Natural killer cell (primary cell): ENCODE results near the gene GPX7. TPM values are rescaled to one million over a fixed set of nuclear protein-coding genes. Genes with fewer than 3 reads are reported as not detected.

ENCODE experiments used
- ATAC-seq, 3 donors: fragments of 150-1000 bp in 2 of 3; fragments of 200-7000 bp in 1 of 3; cut with Tn5 transposase; 1 replicate in 1 of 3; 2 replicates in 2 of 3; pipeline ENCODE4 v1.10.0; 2021; ENCODE audit warnings: mild to moderate bottlenecking in 2 of 3, moderate library complexity in 2 of 3
- DNase-seq, 2 donors: peaks; one replicate each; pipeline versions ENCODE4 v3.0.0 to v3.0.0-alpha.2; 2013 to 2021; ENCODE audit warnings: mixed read lengths in 1 of 2
- H3K27ac ChIP-seq: one replicate; pipeline ENCODE4 v1.5.1; 2013; ENCODE audit warnings: mild to moderate bottlenecking, low read length
- H3K27me3 ChIP-seq: one replicate; pipeline ENCODE4 v1.6.1; 2013; ENCODE audit warnings: low read length; ENCODE audit not compliant: control insufficient read depth, insufficient read depth
- H3K36me3 ChIP-seq: one replicate; pipeline ENCODE4 v1.6.1; 2013; ENCODE audit warnings: low read length; ENCODE audit not compliant: control insufficient read depth, insufficient read depth
- H3K4me1 ChIP-seq: one replicate; pipeline ENCODE4 v1.6.1; 2013; ENCODE audit warnings: low read length; ENCODE audit not compliant: control insufficient read depth, insufficient read depth
- H3K4me3 ChIP-seq: one replicate; pipeline ENCODE4 v1.5.1; 2013; ENCODE audit warnings: low read length
- H3K9me3 ChIP-seq: one replicate; pipeline ENCODE4 v1.6.1; 2013; ENCODE audit warnings: low read length; ENCODE audit not compliant: control insufficient read depth, insufficient read depth
- H3K27ac Mint-ChIP-seq, 2 donors: one replicate each; pipeline ENCODE4 v1.8.0; 2022; ENCODE audit warnings: mild to moderate bottlenecking in 2 of 2, mixed read lengths in 2 of 2, moderate library complexity in 1 of 2
- H3K27me3 Mint-ChIP-seq, 2 donors: one replicate each; pipeline ENCODE4 v1.8.0; 2022; ENCODE audit warnings: low read depth in 2 of 2, mixed read lengths in 2 of 2
- H3K36me3 Mint-ChIP-seq: one replicate; pipeline ENCODE4 v1.8.0; 2022; ENCODE audit warnings: mixed read lengths
- H3K4me1 Mint-ChIP-seq, 2 donors: one replicate each; pipeline ENCODE4 v1.8.0; 2022; ENCODE audit warnings: mixed read lengths in 2 of 2
- H3K4me3 Mint-ChIP-seq: one replicate; pipeline ENCODE4 v1.8.0; 2022; ENCODE audit warnings: mild to moderate bottlenecking, moderate library complexity, mixed read lengths
- H3K9me3 Mint-ChIP-seq, 2 donors: one replicate each; pipeline ENCODE4 v1.8.0; 2022; ENCODE audit warnings: mixed read lengths in 2 of 2
- WGBS: methylation state at CpG from one replicate; pipeline ENCODE4 v1.1.7; 2013; ENCODE audit warnings: missing lambda C conversion rate; ENCODE audit not compliant: insufficient coverage; 5-methylcytosine and 5-hydroxymethylcytosine counted together
- intact Hi-C: fragments of 100-400 bp; cut with micrococcal nuclease; formaldehyde crosslinking; loops from one replicate; pipeline ENCODE4 v1.14.2; 2022
- total RNA-seq, 4 donors: library from RNA; stranded (reverse); fragments of 120-200 nt in 1 of 4; gene quantifications; one replicate each; pipeline versions ENCODE4 v1.2.3 to v1.2.4, GENCODE V29; 2013 to 2022
- TF ChIP-seq, protein P1 (sequence below): fragments of 200-600 bp; IDR thresholded peaks from one replicate; pipeline ENCODE4 v1.8.0; 2022; ENCODE audit warnings: antibody characterized with exemption

GPX7 gene
- total RNA-seq, 3 donors from 2014 or later (not counting 1 experiment from before 2014, with no cell fraction given): 9.7 to 10.6 (median 10.2) TPM

DNA sequence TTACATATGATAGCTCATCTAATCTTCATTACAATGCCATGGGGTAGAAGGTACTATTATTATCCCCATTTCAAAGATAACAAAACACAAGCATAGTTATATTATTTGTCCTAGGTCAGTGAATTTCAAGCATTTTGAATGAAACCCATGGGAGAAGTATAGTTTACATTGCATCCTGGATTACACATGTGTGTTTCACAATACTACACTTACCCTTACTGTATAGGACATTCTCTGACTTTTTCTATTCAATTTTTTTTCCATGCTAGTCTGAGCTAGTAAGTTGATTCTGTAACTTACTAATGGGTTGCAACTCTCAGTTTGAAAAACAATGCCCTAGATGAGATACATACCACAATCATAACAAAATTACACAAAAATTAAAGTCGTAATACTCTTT, 8.7 kb upstream of the GPX7 start:
- ATAC-seq (no peak), DNase-seq (no peak)
- Histone ChIP-seq H3K27me3 (no peaks in the 10 kb centered on the region), H3K27ac (no peak overlapping the region), H3K9me3 (no peaks in the 10 kb centered on the region), H3K4me1 (no peaks in the 10 kb centered on the region), H3K36me3 (no peaks in the 10 kb centered on the region), H3K4me3 (no peak overlapping the region)
- 92% methylated on average over 1 of the region's 1 CpG for WGBS
- Mint-ChIP-seq H3K36me3 (no peaks in the 10 kb centered on the region), H3K27me3 (no peaks in the 10 kb centered on the region), H3K27ac (no peak overlapping the region), H3K9me3 (no peaks in the 10 kb centered on the region), H3K4me1 (peaks cover 0 to 15% of the 10 kb centered on the region in 2 donors), H3K4me3 (no peak overlapping the region)
- TF ChIP-seq, protein P1, sequence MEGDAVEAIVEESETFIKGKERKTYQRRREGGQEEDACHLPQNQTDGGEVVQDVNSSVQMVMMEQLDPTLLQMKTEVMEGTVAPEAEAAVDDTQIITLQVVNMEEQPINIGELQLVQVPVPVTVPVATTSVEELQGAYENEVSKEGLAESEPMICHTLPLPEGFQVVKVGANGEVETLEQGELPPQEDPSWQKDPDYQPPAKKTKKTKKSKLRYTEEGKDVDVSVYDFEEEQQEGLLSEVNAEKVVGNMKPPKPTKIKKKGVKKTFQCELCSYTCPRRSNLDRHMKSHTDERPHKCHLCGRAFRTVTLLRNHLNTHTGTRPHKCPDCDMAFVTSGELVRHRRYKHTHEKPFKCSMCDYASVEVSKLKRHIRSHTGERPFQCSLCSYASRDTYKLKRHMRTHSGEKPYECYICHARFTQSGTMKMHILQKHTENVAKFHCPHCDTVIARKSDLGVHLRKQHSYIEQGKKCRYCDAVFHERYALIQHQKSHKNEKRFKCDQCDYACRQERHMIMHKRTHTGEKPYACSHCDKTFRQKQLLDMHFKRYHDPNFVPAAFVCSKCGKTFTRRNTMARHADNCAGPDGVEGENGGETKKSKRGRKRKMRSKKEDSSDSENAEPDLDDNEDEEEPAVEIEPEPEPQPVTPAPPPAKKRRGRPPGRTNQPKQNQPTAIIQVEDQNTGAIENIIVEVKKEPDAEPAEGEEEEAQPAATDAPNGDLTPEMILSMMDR: no peak
- intact Hi-C loops: no loop called here

DNA sequence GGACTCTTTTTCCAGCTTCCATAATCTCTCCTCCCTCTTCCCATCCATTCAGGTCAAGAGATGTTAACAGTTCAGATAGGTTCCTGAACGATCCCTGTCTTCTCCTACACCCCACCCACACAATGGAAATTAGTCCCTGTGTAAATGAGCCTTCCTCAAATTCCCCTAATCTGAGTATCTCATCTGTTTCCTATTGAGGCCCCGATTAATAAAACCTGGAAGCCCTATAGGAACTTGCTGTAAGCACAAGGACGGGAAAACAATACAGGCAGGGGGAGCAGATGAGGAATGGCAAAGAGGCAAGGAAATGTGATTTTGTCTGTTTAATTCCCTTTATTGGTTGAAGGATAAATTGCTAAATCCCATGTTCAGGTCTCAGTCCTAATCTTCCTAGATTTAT, 7.1 kb upstream of the GPX7 start:
- Mint-ChIP-seq H3K9me3 (no peaks in the 10 kb centered on the region), H3K36me3 (no peaks in the 10 kb centered on the region), H3K27ac (no peak overlapping the region), H3K4me3 (no peak overlapping the region), H3K4me1 (peaks cover 0 to 10% of the 10 kb centered on the region in 2 donors), H3K27me3 (no peaks in the 10 kb centered on the region)
- Histone ChIP-seq H3K4me3 (no peak overlapping the region), H3K27ac (no peak overlapping the region), H3K27me3 (no peaks in the 10 kb centered on the region), H3K36me3 (no peaks in the 10 kb centered on the region), H3K9me3 (no peaks in the 10 kb centered on the region), H3K4me1 (no peaks in the 10 kb centered on the region)
- TF ChIP-seq, protein P1: no peak
- intact Hi-C loops: no loop called here
- ATAC-seq: no peak
- WGBS: 52% methylated on average over 3 of the region's 3 CpGs
- DNase-seq: no peak

DNA sequence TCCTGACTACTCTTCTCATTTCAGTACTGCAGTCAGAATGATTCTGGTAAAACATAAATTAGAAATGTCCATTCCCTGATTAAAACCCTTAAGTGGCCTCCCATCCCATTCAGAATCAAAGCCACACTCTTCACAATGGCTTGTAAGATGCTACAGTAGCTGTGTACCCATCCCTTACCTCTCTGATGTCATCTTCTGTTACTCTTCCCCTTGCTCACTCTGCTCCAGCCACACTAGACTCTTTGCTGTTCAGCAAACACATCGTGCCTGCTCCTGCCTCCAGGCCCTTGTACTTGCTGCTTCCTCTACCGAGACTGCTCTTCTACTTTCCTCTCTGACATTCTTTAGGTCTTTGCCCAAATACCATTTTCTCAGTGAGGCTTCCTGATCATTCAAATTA, 4.3 kb upstream of the GPX7 start:
- Mint-ChIP-seq H3K27ac (peak overlapping the region in 1 of 2 donors; percentile 2), H3K27me3 (no peaks in the 10 kb centered on the region), H3K4me3 (no peak overlapping the region), H3K36me3 (no peaks in the 10 kb centered on the region), H3K9me3 (no peaks in the 10 kb centered on the region), H3K4me1 (peaks cover 12 to 20% of the 10 kb centered on the region in 2 donors)
- TF ChIP-seq, protein P1: no peak
- Histone ChIP-seq H3K4me1 (peaks cover 13% of the 10 kb centered on the region), H3K9me3 (no peaks in the 10 kb centered on the region), H3K27ac (no peak overlapping the region), H3K27me3 (no peaks in the 10 kb centered on the region), H3K4me3 (no peak overlapping the region), H3K36me3 (no peaks in the 10 kb centered on the region)
- WGBS: 84% methylated on average over 2 of the region's 2 CpGs
- ATAC-seq: no peak
- no peak for DNase-seq
- intact Hi-C loops: no loop called here

DNA sequence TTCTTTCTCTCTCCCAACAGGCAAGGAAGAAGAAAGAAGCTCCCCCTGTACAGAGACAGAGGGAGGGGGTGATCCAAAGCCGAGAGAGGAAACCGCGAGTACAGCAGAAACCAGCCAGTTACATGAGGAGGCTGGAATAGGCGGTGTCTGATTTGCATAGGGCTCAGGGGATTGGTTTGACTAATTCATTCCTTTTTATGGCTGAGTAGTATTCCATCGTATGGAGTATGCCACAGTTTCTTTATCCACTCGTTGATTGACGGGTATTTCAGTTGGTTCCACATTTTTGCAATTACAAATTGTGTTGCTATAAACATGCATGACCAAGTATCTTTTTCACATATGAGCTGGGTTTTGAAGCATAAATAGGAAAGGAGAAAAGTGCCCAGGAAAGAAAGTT, 3.4 kb upstream of the GPX7 start:
- H3K9me3 ChIP-seq: no peaks in the 10 kb centered on the region
- no peak overlapping the region for H3K4me3 ChIP-seq
- Mint-ChIP-seq H3K27me3 (no peaks in the 10 kb centered on the region), H3K36me3 (no peaks in the 10 kb centered on the region), H3K4me3 (no peak overlapping the region), H3K9me3 (no peaks in the 10 kb centered on the region), H3K27ac (no peak overlapping the region), H3K4me1 (peaks cover 20 to 28% of the 10 kb centered on the region in 2 donors)
- TF ChIP-seq, protein P1: no peak
- H3K4me1 ChIP-seq: peaks cover 21% of the 10 kb centered on the region
- WGBS: 97% methylated on average over 7 of the region's 7 CpGs
- no peak overlapping the region for H3K27ac ChIP-seq
- H3K27me3 ChIP-seq: no peaks in the 10 kb centered on the region
- ATAC-seq (no peak), DNase-seq (no peak)
- H3K36me3 ChIP-seq: no peaks in the 10 kb centered on the region
- intact Hi-C loops: no loop called here
